SK-N-DZ (cell line): Measurements from ENCODE around the gene PLEKHA6.
A peak's percentile ranks its signal among the peaks of the same experiment; 100 is the strongest.
"Not testable (repeated sequence)": the region's sequence is repeated elsewhere in the genome, so short reads cannot be mapped to it uniquely, and the experiment has no call there.

Experiments
- DNase-seq: peaks from one replicate; pipeline ENCODE4 v3.0.0-alpha.2; 2015; ENCODE audit warnings: low spot score

The PLEKHA6 gene

GRCh38 chr1:204338360-204338759 lies 21.4 kb downstream of the PLEKHA6 start:
- DNase-seq = no peak

DNA sequence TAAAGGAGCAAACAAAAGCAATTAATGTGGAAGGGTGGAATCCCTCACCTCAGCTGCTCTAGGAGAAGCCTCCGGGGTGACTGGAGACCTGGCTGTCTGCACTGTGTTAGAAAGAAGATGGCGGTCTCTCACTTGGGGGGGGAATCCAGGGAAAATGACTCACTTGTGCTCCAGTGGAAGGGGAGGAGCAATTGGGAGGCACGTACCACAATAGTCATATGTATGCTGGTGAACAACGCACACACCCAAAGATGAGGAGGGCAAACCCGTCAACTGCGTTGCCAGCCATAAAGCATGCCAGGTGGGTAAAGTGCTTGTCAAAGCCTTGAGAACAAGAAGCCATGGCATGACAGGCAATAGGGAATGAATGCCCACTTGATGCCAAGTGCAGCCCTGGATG lies 22.1 kb downstream of the PLEKHA6 start:
- no peak for DNase-seq

- DNase-seq = no peak
These were observed 22.7 kb downstream of the PLEKHA6 start for GRCh38 chr1:204337036-204337429.

GRCh38 chr1:204336421-204337035 lies 23.2 kb downstream of the PLEKHA6 start:
- no peak for DNase-seq

DNA sequence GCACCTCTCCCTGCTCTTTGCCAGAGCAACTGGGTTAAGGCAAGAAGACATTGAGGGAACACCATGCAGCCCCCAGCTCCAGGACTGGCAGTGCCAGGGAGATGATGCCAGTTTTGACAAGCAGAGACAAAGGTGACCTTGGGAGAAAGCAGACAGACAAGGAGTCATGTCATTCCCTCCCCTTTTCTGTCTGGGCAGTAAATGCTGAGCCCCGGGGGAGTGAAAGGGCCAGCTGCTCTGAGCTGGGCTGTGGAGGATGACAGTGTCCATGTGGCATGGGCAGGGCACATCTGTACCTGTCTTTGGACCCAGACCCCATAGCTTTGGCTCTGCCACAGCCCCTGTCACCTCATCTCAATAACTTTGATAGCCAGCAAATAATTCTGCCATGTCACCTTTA lies 24.2 kb downstream of the PLEKHA6 start:
- no peak for DNase-seq

DNA sequence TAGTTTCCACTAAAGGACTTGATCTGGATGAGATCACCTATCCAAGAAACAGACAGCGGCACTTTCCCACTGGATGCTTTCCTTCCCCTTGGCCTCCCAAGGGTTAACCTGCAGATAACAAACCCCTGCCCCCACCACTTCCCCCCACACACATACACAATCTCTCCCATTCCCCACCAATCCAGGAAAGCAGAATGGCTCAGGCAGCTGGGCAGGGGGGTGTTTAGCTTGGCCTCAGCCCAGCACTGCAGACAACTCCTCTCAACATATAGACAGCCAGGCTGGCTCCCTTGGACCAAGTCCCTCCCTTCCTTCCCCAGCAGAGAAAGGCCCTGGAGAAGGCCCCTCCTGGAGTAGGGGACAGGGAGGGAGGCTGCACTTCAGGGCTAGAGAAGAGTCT lies 24.6 kb downstream of the PLEKHA6 start:
- DNase-seq = peak; percentile 40

- DNase-seq = no peak
These were observed 25.3 kb downstream of the PLEKHA6 start for GRCh38 chr1:204334455-204334854.

GRCh38 chr1:204333427-204333826 lies 26.3 kb downstream of the PLEKHA6 start:
- DNase-seq = no peak

DNA sequence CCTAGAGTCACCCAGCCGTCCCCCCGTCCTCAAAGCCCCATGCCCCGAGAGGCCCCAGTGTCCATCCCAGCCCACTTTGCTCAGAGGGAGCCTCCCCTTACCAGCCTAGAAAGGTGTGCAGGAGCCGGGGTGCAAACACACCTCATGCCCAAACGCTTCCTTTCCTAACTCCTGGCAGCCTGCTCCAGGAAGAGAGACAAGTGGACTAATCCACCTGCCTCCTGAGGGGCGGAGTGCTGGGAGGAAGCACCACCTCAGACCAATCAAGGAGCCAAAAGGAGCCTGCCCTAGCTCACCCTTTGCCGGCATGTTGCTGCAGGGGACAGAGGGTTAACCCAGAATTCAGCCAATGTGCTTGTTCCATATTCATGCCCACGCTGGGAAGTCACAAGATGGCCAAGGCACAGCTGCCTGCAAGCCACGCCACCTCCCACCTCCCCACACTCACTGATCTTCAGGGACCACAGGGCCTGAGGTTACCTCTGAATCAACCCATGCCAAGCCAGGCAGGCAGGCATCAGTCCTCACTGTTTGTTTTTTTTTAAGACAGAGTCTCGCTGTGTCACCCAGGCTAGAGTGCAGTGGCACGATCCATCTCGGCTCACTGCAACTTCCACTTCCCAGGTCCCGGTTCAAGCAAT lies 27.8 kb downstream of the PLEKHA6 start:
- no peak for DNase-seq

DNA sequence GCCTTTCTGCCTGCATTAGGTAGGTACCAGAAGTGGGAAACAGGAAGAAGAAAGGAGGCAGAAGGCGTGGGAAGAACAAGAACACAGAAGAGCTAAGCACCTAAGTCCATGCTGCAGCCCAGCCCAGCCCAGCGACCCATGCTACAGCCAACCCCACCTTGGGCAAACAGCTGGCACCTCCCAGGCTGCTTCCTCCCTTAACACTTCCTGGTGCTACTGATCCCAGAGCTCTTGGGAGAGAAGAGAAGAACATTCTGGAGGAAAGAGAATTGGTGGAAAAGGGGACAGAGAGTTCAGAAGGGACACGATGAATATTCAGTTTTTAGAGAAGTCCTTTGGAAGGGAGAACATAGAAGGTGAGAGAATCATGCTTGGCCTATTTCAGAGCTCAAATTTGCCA lies 28.5 kb downstream of the PLEKHA6 start:
- no peak for DNase-seq

DNA sequence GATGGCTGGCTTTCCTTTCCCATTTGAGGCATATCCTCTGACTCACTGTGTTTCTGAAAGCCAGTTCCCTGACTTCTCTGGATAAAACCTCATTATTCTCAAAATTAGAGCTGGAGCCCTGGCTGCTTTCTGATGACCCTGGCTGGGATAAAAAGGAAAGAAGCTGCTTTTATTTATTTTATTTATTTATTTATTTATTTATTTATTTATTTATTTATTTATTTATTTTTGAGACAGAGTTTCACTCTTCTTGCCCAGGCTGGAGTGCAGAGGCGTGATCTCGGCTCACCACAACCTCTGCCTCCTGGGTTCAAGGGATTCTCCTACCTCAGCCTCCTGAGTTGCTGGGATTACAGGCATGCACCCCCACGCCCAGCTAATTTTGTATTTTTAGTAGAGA lies 31.9 kb downstream of the PLEKHA6 start:
- DNase-seq = not testable (repeated sequence)

GRCh38 chr1:204327359-204327758 lies 32.4 kb downstream of the PLEKHA6 start:
- no peak for DNase-seq

DNA sequence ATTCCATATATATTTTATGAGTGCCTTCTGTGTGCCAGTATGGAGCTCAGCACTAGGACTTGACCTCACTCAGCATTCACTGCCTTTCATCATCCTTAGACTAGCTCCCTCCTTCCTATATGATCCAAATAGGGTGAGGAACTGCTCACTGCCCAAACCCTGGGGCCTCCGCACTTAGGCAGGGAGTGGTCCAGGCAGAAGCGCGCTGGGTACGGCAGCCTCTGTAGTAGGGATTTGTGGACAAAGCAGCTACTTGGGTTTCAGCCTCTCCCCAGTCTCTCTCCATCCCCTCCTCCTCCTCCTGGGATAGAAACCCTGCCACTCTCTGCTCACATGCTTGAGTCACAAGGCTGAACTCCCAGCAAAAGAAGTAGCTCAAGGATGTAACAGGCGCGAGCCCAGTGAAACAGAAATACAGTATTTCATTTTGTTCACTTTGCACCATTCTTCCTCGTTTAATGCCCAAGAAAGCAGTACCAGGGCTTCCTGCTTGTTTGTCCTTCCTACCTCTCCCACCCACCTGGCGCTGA lies 32.9 kb downstream of the PLEKHA6 start:
- DNase-seq = no peak

DNA sequence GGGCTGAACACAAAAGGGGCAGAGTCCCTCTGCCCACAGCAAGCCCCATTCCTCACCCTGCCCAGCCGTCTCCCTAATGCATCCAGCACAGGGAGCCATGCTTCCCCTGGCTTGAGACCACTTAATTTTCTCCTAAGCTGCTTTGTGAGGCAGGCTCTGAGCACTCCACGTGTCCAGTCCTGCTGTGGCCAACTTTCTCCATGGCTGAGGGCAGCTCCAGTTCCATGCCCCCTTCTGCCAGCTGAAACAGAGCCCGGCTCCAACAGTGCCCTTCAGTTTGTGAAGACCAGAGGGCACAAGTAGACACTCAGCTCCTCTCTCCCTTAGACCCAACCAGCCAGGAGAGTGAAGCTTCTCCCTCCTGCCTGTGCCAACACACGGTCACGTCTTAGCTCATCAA lies 33.8 kb downstream of the PLEKHA6 start:
- DNase-seq = no peak

DNA sequence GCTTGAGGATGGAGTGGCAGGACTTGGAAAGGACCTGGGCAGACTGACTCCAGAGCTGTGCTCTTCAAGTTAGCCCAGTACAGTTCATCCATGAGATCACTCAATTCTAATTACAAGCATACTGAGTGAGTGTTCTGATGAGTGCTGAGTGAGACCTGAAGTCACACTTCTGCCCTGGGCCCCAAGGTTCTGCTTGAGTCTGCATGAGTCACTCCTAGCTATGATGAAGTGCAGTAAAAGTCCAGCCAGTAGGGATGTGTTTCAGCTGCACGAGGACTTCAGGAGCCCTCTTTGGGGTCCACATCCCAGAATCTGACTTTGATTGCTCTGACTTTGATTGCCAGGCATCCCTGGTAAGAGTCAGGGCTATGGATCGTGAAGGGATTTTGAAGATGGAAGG lies 35.8 kb downstream of the PLEKHA6 start:
- DNase-seq = no peak

GRCh38 chr1:204322339-204322868 lies 37.3 kb downstream of the PLEKHA6 start:
- no peak for DNase-seq

DNA sequence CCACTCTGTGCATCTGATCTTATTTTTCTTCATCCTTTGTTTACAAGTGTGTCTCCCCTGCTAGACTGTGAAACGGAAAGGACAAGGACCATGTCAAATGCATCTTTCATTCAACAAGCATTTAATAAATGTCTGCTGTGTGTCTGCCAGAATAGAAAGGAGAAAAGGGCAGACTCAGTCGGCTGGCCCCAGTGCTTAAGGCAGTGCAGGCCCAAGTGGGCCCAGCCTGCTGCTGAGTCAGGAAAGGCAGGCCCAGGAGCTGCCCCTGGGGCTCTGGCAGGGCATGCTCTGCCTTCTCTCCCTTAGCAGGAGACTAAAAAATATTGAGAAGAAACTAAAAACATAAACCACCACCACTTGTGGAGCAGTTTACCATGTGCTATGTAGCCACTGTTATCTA lies 38.1 kb downstream of the PLEKHA6 start:
- no peak for DNase-seq

- DNase-seq = no peak
These were observed 38.7 kb downstream of the PLEKHA6 start for GRCh38 chr1:204321051-204321450.

- no peak for DNase-seq
These were observed 39.3 kb downstream of the PLEKHA6 start for GRCh38 chr1:204320382-204320804.

DNA sequence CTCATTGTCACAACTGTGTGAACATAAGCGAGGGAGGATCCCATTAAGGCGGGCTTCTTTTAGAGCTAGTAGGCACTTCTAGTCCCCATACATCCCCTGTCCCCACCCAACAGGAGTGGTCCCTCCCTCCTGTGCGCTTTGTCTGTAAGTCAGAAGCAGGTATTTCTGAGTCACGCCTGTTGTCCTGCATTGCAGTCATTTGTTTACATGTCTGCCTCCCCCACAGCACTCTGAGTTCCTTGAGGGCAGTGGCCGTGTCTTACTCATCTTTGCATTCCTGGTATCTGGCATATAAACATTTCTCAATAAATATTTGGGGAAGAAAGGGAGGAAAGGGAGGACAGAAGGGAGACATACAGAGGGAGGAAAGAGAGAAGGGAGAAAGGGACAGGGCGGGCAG lies 40.3 kb downstream of the PLEKHA6 start:
- DNase-seq = no peak

GRCh38 chr1:204319027-204319426 lies 40.7 kb downstream of the PLEKHA6 start:
- DNase-seq = no peak

GRCh38 chr1:204318324-204318723 lies 41.4 kb downstream of the PLEKHA6 start:
- no peak for DNase-seq

- peak; percentile 59 for DNase-seq
These were observed 42.6 kb downstream of the PLEKHA6 start for GRCh38 chr1:204317170-204317569.
